GM12878 (cell line): ENCODE measurements around the gene RUNX3.

Experiments used
- BHLHE40 ChIP-seq, 2 experiments: fragments of 450-650 bp in 1 of 2; IDR thresholded peaks; 2 replicates each; pipeline ENCODE4 v1.6.1; 2011 to 2017; ENCODE audit warnings: low read depth in 2 of 2, borderline replicate concordance in 1 of 2, improper control_type of control experiment in 1 of 2, low read length in 1 of 2, mild to moderate bottlenecking in 1 of 2
- BRCA1 ChIP-seq: IDR thresholded peaks from 2 replicates; pipeline ENCODE4 v1.6.1; 2011; ENCODE audit warnings: low read depth, low read length, improper control_type of control experiment
- CHD1 ChIP-seq: IDR thresholded peaks from 2 replicates; pipeline ENCODE4 v1.6.1; 2012; ENCODE audit warnings: low read depth, low read length, improper control_type of control experiment
- EZH2 ChIP-seq: IDR thresholded peaks from 2 replicates; pipeline ENCODE4 v1.6.1; 2012; ENCODE audit warnings: low read depth, mild to moderate bottlenecking, control low read depth, inconsistent platforms, low read length, borderline replicate concordance; ENCODE audit not compliant: control insufficient read depth
- MXI1 ChIP-seq: fragments of 150-350 bp; IDR thresholded peaks from 2 replicates; pipeline ENCODE4 v1.6.1; 2011; ENCODE audit warnings: low read depth, mild to moderate bottlenecking, inconsistent platforms, low read length, improper control_type of control experiment
- POLR2A ChIP-seq: IDR thresholded peaks from 2 replicates; pipeline ENCODE4 v1.6.1; 2011; ENCODE audit warnings: low read depth, mild to moderate bottlenecking, low read length
- POLR2AphosphoS5 ChIP-seq: IDR thresholded peaks from 2 replicates; pipeline ENCODE4 v1.6.1; 2011; ENCODE audit warnings: mild to moderate bottlenecking, low read length, inconsistent platforms
- ZNF274 ChIP-seq: IDR thresholded peaks from one replicate; pipeline ENCODE4 v1.8.0; 2011; ENCODE audit not compliant: insufficient read length, insufficient read depth
- TF ChIP-seq, protein P1 (sequence below): IDR thresholded peaks from 2 replicates; pipeline ENCODE4 v1.6.1; 2012; ENCODE audit warnings: improper control_type of control experiment, low read depth, low read length; ENCODE audit not compliant: insufficient replicate concordance

DNA sequence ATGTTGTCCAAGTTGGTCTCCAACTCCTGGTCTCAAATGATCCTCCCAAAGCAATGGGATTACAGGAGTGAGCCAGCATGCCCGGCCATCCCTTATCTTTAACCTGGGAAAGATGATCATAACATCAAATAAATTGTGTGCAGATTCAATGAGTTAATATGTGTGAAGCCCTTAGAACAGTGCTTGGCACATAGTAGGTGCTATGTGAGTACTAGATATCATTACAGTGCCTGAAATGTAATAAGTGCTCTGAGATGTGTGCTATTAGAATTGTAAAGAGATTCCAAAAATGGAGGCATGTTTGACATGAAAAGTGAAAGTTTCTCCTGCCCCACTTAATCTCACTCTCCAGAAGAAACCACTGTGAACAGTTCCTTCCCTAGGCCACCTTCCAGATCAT, 71.8 kb downstream of the RUNX3 start:
- no peak for TF ChIP-seq ZNF274
- no peak for TF ChIP-seq BRCA1
- TF ChIP-seq EZH2: no peak
- TF ChIP-seq POLR2AphosphoS5: no peak
- no peak for TF ChIP-seq POLR2A
- no peak for TF ChIP-seq CHD1
- no peak for TF ChIP-seq MXI1
- no peak for TF ChIP-seq BHLHE40 (IDR thresholded peaks at IDR 0.05; ENCODE audit: borderline replicate concordance in 1 of 2, low read depth in 2 of 2, low read length in 1 of 2)
- TF ChIP-seq, protein P1, sequence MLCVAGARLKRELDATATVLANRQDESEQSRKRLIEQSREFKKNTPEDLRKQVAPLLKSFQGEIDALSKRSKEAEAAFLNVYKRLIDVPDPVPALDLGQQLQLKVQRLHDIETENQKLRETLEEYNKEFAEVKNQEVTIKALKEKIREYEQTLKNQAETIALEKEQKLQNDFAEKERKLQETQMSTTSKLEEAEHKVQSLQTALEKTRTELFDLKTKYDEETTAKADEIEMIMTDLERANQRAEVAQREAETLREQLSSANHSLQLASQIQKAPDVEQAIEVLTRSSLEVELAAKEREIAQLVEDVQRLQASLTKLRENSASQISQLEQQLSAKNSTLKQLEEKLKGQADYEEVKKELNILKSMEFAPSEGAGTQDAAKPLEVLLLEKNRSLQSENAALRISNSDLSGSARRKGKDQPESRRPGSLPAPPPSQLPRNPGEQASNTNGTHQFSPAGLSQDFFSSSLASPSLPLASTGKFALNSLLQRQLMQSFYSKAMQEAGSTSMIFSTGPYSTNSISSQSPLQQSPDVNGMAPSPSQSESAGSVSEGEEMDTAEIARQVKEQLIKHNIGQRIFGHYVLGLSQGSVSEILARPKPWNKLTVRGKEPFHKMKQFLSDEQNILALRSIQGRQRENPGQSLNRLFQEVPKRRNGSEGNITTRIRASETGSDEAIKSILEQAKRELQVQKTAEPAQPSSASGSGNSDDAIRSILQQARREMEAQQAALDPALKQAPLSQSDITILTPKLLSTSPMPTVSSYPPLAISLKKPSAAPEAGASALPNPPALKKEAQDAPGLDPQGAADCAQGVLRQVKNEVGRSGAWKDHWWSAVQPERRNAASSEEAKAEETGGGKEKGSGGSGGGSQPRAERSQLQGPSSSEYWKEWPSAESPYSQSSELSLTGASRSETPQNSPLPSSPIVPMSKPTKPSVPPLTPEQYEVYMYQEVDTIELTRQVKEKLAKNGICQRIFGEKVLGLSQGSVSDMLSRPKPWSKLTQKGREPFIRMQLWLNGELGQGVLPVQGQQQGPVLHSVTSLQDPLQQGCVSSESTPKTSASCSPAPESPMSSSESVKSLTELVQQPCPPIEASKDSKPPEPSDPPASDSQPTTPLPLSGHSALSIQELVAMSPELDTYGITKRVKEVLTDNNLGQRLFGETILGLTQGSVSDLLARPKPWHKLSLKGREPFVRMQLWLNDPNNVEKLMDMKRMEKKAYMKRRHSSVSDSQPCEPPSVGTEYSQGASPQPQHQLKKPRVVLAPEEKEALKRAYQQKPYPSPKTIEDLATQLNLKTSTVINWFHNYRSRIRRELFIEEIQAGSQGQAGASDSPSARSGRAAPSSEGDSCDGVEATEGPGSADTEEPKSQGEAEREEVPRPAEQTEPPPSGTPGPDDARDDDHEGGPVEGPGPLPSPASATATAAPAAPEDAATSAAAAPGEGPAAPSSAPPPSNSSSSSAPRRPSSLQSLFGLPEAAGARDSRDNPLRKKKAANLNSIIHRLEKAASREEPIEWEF: no peak
